GM19324 (cell line): ENCODE results near the gene BEST2.

Experiments used
- ATAC-seq: cut with Tn5 transposase; IDR thresholded peaks from one replicate; pipeline ENCODE4 v1.9.1; 2021; ENCODE audit warnings: mild to moderate bottlenecking, moderate library complexity; ENCODE audit not compliant: unreplicated experiment, low FRiP score

Gene BEST2

DNA sequence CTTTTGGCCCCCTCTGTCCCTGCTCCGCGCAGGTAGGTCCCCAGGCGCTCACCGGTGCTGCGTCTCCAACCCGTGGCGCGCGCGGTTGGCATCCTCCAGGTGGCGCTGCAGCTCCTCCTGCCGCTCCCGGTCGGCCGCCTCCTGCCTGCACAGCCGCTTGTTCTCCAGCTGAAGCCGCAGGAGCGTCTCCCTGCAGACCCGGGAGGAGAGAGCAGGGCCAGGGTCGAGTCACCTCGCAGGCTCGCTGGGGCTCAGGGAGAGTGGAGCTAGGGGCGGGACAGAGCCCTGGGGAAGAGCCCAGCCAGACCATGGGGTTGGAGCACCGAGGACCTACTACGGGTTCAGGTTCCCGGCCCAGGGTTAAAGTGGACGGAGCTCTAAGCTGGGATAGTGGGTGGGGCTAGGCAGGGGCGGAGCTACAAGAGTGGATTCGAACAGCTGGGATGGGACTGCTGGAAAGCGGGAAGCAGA, 14.5 kb downstream of the BEST2 start:
- no peak for ATAC-seq

DNA sequence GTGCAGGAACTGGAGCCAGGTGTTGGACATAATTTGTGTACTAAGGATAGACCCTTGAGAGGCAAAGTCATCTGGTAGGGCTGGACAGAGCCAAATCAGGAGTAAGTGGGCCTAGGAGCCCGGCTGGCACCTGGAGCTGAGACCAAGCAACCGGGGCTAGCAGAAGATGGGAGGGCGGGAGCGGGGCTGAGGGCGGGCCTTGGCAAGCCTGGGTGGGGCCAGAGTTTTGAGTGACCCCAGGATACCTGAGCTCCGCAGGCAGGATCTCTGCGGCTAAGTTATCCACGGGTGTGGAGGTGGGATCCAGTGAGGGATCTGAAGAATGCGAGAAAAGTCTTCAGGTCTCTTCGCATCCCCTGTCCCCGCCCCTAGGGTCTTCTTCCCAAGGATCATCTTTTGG, 15.6 kb downstream of the BEST2 start:
- ATAC-seq: no peak

DNA sequence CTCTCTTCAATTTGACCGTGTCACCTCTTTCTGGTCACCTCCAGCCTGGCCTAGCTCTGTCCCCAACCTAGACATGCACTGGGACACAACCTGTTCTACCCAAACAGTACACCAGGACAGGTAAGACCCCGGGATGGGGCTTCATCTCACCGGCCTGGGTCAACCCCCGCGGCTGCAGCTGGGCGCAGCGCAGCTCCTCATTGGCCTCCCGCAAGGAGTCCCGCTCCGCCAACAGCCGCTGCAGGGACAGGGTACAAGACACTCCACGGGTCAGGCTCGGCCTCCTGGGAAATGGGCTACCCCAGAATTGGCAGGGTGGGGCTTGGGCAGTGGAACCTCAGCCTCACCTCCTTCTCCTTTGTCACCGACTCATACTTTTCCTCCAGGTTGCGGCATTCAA, 16.1 kb downstream of the BEST2 start:
- no peak for ATAC-seq

DNA sequence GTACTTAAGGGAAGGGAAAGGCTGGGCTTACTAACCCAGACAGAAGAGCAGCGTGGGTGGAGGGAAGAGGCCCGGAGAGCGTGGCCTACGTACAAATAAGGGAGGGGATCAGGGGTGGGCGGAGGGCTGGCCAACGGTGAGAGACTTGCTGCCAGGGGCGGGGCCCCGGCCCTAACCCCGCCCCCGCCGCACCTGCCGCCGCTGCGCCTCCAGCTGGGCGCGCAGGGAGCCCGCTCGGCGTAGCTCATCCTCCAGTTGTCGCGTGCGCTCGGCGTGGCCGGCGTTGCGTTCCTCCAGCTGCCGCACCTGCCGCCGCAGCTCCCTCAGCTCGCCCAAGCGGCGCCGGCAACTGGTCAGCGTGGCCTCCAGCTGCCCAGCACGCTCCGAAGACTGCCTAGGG, 18.1 kb downstream of the BEST2 start:
- ATAC-seq: no peak

DNA sequence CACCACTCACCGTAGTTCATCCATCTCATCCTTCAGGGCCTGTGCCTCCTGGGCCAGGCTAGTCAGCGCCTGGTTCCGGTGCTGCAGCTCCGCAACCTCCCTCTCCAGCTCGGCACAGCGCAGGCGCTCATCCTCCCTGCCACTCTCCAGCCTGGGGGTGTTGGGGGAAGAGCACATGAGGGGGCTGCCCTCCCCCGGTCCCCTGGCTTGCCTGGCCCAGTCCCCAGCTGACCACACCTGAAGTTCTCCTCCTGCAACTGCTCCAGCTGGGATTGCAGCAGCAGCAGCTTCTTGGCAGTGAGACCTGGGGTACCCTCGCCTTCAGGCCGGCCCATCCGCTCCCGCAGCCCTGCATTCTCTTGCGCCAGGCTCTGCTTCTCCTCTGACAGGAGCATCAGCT, 19.3 kb downstream of the BEST2 start:
- no peak for ATAC-seq

DNA sequence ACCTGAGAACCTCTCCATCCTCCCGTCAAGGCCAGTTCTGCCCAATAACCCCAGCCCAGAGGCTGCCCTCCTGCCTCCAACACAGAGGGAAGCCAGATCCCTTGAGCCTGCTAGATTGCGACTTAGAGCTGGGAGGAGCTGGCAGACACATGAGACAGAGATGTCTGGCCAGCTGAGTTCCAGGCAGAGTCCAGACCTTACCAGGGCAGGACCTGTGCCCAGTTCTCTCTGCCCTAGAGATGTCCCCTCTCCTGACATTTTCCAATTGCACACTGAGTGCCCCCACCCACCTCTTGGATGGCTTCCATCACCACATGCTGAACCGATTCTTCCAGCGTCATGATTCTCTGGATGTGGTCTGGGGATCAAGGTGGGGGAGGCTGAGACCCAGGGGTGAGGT, 20.7 kb downstream of the BEST2 start:
- no peak for ATAC-seq

DNA sequence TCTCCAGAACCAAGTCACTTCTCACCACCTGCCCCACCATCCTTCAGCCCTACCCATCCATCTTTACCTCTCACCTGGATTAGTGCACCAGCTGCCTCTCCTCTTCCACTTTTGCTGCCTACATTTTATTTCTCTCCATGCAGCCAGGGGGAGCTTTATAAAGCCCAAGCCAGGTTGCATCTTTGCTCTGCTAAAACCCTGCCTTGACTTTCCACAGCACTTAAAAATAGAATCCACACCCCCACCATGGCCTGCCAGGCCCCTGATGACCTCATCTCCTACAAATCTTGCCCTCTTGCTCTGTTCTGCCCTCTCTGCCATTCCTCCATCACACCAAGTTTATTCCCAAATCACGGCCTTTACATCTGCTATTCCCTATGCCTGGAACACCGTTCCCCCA, 22.0 kb downstream of the BEST2 start:
- no peak for ATAC-seq

DNA sequence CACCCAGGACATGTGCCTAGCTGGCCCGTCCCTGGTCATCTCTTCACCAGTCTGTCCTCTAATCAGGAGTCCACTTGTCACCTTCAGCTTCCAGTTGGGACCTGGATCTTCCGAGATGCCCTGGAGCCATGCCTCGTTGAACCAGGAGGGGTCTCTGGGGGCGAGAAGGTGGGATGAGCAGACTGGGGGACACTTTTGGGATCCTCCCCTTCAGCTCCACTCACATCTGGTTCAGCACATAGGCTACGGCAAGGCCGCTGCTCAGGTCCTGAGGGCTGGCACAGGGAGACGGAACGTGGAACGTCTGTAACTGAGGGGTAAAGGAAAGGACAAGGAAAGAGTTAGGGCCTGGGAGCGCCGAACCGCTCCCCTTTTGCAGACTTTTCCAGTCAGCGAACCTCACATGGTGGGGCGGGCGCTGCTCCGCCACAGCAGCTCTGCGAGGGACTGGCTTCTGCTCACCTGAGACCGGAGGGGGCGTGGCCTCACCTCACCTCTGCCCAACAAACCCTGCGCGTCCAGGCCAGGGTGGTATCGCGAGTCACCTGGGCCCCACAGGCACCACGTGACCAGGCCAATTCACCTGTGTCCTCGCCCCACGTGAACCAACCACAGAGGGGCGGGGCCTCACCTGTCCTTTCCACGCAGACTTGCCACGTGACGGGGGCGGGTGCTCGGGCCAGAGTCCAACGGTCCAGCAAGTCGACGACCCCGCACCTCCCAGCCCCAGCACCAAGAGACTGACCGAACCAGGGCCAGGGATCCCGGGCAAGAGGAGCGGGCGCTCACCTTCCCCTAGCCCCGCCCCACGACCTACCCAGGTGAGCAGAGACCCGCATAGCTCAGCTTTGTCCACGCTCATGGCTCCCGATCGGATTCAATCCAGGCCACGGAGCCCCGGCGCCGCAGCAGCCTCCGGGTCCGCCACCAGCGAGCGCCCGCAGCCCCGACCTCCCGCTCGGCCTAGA, 23.3 kb downstream of the BEST2 start, which contains the start of gene HOOK2:
TSS of gene HOOK2 (minus strand) at position 965 of the 968 bp plus-strand sequence. CDS start at position 862, 103 bp downstream.
- ATAC-seq: no peak

DNA sequence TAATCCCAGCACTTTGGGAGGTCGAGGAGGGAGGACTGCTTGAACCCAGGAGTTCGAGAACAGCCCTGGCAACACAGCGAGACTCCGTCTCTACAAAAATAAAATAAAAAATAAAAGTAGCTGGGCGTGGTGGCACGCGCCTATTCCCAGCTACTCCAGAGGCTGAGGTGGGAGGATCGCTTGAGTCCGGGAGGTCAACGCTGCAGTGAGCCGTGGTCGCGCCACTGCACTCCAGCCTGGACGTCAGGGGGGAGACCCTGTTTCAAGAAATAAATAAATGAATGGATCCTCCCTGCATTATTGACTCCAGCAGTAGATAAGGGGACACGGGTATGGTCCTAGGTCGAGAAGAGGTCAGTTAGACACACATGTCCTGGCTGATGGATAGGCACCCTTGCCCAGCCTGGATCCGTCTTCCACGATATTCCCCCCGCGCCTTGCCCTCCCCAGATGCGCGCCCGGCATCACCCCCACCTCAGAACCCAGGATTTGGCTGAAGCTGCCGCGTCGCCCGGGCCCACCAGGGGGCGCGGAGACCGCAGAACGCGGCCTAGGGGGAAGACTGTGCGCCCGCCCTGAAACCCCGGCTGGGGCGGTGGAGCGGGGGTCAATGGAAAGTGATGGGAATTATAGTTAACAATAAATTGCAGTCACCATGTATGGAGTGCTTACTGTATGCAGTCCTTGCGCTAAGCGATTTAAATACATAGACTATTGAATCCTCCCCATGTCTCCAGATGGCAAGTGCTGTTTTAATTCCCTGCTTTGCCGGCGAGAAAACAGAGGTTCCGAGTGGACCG, 25.8 kb downstream of the BEST2 start:
- peak; percentile 32 for ATAC-seq

DNA sequence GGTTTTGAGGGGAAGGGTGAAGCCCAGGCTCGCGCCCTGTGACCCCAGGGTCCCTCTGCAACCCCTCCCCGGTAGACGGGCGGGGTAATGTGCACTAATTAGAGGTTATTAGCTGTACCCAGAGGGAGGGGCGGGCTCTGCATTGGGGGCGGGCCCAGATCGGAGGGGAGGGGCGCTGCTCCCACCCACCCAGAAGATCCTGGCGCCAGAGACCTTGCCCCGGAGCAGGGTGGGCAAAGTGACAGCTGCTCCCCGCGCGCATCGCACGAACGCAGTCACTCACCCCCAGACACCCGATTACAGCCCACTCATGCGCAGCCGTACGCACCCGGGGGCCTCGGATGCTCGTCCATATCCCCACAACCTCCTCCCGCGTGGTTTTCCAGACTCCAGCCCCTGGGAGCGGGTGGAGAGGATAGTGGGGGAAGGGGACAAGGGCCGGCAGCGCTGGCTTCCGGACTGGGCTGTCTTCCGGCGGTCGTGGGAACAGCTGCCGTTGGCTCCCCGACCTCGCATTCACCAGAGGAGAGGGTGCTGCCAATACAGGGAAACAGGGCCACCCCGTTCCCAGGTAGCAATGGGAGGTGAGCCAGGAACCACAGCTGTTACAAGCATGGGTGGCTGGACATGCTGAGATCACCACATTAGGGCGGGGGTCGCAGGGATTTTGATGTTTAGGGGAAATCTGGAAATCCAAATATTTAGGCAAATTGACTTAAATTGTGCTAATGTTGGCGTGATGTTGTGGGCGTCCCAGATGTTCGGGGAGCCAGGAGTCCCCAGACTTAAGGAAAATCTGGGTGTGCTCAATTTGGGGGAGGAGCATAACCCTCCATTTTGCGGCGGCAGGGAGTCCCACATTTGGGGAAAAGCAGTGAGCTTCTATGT, 26.7 kb downstream of the BEST2 start:
- ATAC-seq: no peak

DNA sequence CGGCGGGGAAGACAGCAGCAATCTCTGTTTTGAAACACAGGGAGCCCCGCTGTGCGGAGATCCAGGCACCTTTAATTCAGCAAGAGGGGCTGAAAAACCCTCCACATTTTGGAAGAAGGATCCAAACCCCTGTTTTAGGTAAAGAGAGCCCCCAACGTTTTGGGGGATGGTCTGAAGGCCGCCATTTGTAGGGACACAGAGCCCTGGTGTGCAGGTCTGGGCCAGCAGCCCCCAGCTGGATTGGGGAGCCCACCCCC, 27.2 kb downstream of the BEST2 start:
- ATAC-seq: no peak

DNA sequence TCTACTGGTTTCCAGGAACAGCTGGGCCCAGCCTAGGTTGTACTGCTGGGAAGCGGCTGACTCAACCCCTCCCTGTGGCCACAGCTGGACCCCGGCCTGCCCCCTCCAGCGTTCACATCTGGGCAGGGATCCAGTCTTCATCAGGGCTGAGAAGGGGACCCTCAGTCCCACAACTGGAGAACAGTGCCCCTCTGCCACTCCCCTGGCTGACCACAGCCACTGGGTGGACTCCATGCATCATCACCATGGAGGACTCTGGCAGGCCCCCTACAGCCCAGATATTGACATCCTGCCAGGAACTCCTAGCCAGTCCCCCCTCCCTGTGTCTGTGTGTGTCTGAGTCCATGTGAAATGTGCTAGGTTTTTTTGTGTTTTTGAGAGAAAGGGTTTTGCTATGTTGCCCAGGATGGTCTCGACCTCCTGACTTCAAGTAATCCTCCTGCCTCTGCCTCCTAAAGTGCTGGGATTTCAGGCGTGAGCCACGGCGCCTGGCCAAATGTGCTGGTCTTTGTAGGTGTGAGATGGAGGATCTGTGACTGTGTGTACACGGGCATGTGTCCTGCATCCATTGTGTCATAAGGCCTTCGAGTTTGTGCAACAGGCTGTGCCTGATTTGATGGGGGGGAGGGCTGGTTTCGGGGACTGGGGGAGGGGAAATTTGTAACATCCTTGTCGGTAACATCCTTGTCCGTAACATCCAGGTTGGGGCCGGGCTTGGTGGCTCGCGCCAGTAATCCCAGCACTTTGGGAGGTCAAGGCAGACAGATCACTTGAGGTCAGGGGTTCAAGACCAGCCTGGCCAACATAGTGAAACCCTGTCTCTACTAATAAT, 27.8 kb downstream of the BEST2 start:
- ATAC-seq: no peak

DNA sequence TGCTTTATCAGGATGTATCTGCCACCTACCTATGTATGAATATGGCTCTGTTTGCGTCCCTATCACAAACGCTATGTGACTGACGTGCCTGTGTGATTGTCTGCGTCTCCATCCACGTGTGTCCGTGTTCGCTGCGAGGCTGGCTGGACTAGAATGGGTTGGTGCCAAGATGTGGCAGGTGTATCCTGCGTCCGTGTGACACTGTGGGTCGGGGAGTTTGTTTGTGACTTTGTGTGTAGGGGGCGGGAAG, 30.5 kb downstream of the BEST2 start:
- ATAC-seq: no peak

DNA sequence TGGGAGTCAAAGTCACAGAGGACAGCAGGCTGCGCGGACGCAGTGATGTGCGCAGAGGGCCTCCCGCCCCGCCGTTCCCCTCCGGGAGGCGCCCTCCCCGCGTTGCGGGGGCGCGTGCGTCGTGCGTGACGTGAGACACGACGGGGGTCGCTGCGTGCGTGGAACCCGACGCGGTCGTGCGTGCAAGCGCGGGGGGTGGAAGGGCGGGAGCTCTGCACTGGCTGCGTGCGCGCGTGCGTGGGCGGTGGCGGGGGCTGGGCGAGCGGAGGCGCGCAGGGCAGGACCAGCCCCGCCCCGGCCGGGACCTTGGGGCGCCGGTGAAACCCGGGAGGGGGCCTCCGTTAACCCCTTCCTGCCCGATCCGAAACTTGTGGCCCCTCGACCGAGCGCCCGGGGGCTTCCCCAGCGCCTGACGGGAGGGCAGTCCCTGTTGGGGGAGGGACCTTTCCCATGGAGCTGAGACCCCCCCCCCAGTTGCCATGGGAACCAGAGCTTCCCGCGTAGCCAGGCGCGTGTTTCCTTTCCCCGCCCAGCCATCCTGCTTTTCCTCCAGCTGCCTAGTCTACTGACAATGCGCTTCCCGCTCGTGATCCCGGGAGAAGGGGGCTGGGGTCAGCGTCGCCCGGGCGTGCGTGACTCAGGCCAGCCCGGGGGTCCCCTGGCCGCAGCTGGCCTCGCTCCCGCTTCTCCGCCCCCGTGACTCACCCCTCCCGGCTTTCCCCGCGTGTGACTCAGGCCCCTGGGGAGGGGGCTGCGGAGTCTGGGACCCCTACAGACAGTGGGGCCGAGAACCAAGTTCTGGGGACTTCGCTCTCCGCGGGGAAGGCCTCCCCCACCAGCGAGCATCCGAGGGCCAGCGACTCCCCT, 31.1 kb downstream of the BEST2 start:
- ATAC-seq: peak; percentile 61

DNA sequence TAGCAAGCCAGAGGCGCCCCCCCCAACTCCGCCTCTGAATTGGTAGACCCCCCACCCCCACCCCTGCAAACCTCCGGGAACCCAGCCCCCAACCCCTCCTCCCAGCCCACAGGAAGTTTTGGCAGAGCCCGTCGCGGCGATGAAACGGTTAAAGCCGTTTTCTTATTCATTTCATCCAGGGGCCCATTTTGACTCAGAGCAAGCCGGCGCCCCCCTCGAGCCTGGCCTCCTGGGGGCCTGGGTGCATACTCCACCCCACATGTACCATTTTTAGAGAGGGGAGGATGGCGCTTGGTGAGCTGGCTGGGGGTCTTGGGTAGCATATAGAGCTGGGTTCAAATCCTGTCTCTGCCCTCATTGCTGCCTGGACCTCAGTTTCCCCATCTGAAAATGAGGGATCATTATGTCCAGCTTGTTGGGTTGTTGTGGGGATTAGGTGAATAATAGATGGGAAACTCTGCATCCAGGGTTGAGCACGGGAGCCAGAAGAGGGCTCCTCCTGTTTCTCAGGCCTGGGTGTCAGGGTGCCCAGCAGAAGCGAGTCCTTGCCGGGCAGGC, 31.8 kb downstream of the BEST2 start:
- no peak for ATAC-seq

DNA sequence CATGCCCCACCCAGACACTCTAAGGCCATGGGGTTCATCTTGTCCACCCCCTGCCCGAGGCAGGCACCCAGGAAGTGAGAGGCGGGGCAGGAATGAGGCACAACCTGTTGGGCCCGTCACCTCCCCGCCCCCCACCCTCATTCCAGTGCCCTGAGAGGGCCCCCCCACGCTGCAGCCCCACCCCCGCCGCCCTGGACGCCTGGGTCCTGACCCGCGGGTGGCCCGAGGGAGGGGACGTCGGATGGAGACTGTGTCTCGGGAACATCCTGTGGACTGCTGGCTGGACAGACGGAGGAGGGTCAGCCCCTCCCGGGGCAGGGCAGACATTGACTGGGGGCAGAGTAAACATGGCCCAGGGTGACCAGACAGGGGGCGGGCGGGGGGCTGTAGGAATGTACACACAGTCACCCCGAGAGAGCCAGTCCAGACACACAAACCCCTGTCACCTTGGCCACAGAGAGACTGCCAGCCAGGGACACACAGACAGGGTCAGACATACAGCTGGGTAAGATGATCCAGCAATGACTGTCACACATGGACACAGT, 32.3 kb downstream of the BEST2 start:
- no peak for ATAC-seq

DNA sequence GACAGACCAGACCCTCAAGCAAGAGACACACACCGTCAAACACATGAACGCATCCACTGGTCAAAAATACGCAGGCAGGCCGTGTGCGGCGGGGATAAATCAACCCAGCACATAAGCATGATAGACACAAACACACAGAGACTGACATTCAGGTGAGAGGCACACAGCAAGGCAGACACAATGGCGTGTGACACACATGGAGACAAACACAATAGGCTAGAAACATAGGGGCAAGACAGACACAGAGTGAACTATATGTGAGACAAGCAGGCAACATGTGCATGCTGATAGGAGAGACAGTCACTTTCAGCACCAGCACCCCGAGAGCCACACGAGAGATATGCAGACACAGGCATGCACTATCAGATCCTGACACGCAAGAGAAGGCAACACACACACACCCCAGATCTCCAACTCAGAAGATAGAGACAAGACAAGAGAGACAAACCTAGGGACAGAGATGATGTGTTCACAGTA, 32.8 kb downstream of the BEST2 start:
- ATAC-seq: no peak

DNA sequence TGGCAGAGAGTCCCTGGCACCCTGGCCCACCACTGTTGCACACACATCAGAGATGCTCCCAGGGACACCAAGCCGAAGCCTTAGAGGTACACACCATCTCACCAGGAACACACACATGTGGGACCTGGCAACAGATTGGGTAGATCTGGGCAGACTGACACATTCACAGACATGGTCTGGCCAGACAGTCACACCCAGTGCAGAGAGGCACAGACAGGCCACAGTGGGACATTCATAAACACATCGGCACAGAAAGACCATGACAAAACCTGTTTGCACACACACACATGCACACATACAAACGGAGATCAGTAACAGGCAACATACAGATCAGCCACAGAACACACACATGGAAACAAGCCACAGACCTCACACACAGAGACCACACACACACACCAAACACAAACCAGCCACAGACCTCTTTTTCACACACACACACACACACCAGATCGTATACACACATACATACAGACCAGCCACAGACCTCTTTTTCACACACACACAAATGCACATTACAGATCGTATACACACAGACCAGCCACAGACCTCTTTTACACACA, 33.4 kb downstream of the BEST2 start:
- ATAC-seq: no peak
